Fibroblast of mammary gland (primary cell): Measurements from ENCODE around the gene SFT2D2.

ENCODE experiments used
- DNase-seq: peaks from one replicate; pipeline ENCODE4 v3.0.0-alpha.2; 2010; ENCODE audit warnings: low read depth
- H3K4me3 ChIP-seq: 2 replicates; pipeline ENCODE4 v1.5.1; 2011; ENCODE audit warnings: low read depth, mild to moderate bottlenecking, low read length, moderate library complexity; ENCODE audit not compliant: control insufficient read depth
- CTCF ChIP-seq: conservative IDR thresholded peaks from 2 replicates; pipeline ENCODE4 v1.5.1; 2011; ENCODE audit warnings: low read depth, low read length, inconsistent platforms; ENCODE audit not compliant: control insufficient read depth, insufficient read depth

Gene SFT2D2

GRCh38 chr1:168301664-168302320 lies 76.0 kb downstream of the SFT2D2 start:
- no peak for TF ChIP-seq CTCF
- DNase-seq = peak; percentile 32
- no peak overlapping the region for H3K4me3 ChIP-seq
